Measurements from ENCODE around the gene TRMT112.

GRCh38 chr11:64322925-64323260 lies 5.5 kb upstream of the TRMT112 start:
- TF ChIP-seq CTCF (IDR thresholded peaks at IDR 0.05 in 2 of 3, conservative IDR thresholded peaks at IDR 0.05 in 1 of 3; ENCODE audit: control insufficient read depth in 2 of 3, extremely low read depth in 1 of 3, insufficient read depth in 1 of 3, low read depth in 3 of 3, low read length in 3 of 3) = no peak
- no peak for TF ChIP-seq CREB1 (IDR thresholded peaks at IDR 0.05; ENCODE audit: low read depth)
- no peak for TF ChIP-seq SUZ12 (IDR thresholded peaks at IDR 0.05; ENCODE audit: unreplicated experiment)
- no peak for TF ChIP-seq HDGF (IDR thresholded peaks at IDR 0.05)

All from GM12878 (cell line).